Endothelial cell of hepatic sinusoid (primary cell): ENCODE results near the gene ELAPOR1.
"Not testable (repeated sequence)": the region's sequence is repeated elsewhere in the genome, so short reads cannot be mapped to it uniquely, and the experiment has no call there.

Experiments
- in situ Hi-C: cut with HindIII; loops from 2 replicates; pipeline ENCODE4 v1.10.0; 2017; ENCODE audit warnings: low sequenced_read_pairs

ELAPOR1 gene

DNA sequence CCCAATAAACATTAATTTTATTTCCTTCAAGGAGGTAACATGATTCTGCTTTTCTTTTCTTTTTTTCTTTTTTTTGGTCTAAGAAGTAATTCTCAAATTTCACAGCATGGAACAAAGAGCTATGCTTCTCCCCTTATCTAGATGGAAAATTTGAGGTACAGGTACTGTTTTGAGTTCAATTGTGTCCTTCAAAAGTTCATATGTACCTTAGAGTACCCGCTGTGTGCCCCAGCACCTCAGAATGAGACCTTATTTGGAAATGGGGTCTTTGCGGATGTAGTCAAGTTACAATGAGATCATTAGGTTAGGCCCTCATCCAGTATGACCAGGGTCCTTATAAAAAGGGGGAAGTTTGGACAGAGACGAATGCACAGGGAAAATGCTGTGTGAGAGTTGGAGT lies 22.0 kb downstream of the ELAPOR1 start:
- in situ Hi-C loops, result no loop called here

DNA sequence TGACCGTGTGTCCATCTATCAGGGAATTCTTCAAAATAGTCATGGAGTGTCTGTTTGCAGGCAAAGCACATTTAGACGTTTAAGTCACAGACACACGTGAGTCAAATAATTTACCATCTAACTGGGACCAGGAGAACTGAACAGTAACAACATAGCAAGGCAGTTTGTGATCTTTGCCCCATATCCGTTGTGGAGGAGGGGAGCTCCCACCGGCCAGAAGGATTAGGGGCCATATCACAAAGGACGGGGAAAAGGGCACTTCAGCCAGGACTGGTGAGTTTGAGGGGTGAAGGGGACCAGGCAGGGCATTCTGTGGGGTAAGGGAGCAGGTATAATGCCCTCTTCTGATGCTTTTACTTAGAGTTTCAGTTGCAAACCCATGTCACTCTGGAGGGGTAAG lies 22.9 kb downstream of the ELAPOR1 start:
- in situ Hi-C loops, result no loop called here

DNA sequence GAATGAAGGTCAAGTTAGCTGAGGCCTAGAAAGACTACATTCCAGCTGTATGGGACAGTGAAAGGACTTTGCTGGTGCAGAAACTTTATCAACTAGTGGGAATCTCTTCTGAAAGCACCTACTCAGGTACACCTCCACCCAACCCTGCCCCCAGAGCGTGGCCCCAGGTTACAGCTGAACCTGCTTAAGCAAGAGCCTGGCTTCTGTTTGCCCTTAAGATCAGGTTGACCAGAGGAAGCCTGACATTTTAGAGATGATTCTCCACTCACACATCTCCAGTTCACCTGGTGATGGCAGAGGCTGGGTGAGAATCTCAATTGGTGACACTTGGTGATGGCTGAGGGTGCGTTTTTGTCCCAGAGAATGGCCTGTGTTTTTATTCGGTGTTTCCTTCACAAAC lies 24.0 kb downstream of the ELAPOR1 start:
- in situ Hi-C loops, result no loop called here

DNA sequence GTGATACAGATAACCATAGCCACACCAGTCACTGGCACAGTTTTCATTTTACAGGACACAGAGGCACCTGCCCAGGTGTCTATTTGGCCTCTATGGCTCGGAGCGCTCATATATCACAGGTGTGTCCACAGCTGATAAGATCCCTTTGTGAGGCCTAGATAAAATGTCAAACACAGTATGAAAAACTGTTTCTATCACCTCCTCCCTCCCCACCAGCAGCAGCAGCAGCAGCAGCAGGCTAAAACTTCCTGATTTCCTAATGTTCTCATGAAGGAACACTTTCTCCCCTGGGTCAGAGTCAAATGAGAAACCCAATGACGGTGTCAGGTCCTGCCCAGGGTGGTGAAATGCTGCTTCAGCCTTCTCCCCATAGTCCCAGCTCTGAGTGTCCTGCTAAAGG lies 24.4 kb downstream of the ELAPOR1 start:
- in situ Hi-C loops, result no loop called here

DNA sequence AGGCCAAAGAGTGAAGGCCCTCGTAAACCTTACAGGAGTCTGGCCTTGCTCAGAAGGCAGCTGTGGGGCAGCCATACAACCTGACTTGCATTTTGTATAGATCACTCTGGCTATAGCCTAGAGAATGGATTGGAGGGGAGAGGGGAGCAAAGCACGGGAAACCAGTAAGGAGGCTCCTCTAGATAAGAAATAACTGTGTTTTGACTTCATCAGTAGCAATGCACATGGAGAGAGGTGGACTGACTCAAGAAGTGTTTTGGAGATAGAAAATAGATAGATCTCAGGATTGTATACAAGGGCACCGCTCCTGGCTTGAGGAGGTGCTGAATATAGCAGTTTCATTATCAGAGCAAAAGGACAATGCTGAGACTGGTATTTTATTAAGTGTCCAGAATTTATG lies 26.5 kb downstream of the ELAPOR1 start:
- in situ Hi-C loops, result no loop called here

DNA sequence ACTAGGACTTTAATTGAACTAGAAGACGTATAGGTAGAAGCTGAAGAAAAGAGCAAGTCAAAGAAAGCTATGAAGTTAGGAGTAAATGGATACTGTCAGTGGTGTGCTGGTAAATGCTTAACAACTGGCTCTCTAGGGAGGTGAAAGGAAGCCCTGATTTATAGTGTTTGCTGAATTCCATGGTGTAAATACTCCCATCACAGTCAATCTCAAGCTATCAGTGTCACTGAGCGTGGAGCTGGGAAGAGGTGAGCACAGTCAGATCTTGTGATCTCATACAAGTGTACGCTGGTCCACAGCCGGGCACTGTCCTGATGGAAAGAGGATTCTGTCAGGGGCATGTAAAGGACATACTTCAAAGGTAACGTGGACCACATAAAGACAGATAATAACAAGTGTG lies 28.3 kb downstream of the ELAPOR1 start:
- in situ Hi-C loops, result no loop called here

DNA sequence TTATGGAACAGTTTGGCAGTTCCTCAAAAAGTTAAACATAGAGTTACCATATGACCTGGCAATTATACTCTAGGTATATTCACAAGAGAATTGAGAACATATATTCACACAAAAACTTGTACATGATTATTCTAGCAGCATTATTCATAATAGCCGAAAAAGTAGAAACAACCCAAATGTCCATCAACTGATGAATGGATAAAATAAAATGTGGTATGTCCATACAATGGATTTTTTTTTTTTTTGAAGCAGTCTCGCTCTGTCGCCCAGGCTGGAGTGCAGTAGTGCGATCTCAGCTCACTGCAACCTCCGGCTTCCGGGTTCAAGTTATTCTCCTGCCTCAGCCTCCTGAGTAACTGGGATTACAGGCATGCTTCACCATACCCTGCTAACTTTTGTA lies 28.8 kb downstream of the ELAPOR1 start:
- in situ Hi-C loops, result not testable (repeated sequence)

DNA sequence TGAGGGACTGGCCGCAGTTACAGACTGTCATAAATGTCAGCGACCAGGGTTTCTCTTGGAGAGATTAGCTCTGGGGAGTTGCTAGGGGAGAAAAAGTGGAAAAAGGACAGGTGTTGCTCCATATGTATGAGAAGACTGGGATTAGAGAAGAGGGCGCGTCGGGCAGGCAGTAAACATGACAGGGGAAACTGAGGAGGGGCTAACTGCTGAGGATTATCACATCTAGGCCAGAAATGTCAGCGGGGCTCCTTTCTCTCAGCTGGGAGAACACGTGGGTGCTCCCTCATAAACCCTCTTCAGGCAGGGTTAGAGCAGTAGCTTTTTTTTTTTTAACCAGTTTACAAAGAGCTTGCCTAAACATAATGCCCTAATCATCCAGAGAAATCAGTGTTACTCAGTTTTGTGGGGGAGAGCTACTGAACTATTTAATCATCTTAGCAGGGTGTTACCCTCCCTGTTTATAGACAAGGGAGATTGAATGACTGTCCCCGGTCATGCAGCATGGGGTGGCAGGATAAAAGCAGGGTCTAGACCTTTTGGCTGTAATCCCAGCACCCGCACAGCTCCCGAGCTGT lies 35.2 kb downstream of the ELAPOR1 start:
- in situ Hi-C loops, result no loop called here

DNA sequence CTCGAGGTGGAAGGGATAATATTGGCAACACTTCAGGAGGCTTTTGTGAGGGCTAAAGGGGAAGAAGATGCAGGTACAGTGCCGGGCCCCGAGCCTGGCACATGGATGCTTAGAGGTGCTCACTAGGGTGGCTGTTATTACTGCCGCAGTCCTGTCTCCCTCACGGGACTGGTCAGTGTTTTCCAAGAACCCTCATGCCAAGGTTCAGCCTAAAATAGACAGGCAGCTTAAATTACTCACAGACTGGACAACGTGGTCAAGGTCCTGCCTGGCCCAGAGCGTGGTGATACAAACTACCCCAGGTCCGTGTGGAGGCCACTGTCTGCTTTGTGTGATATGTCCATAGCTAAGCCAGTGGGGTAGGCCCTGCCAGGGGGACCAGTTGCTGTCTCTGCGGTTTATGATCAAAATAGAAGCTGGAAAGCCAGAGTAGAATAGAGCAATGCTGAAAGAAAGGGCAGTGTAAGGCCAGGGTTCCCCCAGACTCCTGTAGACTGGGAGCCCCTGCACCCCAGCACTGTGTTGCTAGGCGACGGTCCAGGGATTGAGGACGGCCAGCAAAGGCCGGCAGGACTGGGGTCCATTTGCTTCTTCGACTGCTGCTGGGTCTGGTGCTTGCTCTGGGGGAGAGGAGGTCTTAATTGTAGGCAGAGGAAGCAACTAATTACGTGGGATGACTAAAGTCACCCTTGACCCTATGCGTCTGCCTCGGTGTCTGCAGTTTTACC lies 36.1 kb downstream of the ELAPOR1 start:
- in situ Hi-C loops, result no loop called here

DNA sequence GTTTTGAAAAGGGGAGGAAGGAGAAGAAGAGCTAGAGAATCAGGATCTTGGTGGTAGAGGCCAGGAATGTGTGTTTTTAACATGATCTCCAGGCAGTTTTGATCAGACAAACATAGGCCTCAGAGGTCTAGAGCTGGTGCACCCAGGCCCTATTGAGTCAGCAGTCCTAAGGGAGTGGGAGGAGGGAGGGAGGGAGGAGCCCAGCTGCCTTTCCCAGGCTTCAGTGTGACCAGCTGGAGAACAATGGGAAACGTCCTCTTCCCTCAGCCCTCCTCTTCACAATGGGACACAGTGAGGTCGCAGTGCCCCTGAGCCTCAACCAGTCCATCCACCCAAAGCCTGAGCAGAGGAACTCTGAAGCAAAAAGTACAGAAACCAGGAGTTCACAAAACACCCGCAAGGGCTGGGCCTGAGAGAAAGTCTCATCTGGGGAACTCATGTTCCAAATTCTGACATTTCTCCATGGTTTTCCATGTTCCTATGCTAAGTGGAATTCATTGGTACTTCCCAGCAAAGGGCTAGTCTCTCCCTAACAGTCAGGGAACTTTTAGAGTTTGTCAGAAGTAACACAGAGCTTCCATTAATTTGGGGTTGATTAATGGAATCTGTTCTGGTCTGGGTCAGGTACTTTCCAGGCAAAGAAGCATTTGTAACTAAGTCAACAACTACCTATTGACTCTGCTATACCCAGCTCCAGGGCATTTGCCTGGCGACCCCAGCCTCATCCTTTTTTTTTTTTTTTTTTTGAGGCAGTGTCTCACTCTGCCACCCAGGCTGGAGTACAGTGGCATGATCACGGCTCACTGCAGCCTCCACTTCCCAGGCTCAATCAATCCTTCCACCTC lies 37.5 kb downstream of the ELAPOR1 start:
- in situ Hi-C loops, result no loop called here

DNA sequence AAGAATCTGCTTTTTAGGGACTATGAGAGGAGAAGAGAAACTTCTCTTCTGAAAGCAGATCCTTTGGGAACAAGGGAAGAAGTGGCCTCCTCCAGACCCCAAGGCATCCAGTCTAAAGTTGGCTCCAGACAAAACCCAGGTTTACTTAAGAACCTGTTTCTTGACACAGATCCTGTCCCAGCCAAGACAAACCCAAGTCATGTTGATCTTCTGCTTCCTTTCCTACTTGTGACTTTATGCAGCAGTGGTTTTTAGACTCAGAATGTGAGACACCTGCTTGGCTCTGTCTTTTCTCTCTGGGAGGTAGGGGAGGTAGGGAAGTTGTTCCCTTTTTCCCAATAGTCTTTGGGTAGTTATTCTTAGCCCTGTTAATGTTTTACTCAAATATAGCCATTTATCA lies 38.3 kb downstream of the ELAPOR1 start:
- in situ Hi-C loops, result no loop called here

DNA sequence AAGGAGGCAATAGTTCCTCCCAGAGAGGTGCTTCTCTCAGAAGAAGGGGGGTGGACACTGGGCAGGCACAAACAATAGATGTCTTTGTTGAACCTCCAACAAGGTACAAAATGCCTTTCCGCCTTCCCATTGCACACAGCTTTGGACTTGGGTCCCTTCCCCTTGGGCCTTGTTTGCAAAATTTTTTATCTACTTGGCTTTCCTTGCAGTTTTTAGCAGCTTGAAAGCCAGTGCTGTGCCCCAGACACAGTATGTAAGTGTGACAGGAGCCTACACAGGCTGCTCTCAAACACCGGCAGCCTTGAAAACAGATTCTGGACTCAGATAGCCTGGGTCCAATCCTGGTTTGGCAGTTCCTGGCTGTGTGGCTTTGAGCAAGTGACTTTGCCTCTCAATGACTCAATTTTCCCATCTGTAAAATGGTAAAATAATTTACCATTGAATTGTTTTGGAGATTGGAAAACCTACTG lies 43.0 kb downstream of the ELAPOR1 start:
- in situ Hi-C loops, result no loop called here

DNA sequence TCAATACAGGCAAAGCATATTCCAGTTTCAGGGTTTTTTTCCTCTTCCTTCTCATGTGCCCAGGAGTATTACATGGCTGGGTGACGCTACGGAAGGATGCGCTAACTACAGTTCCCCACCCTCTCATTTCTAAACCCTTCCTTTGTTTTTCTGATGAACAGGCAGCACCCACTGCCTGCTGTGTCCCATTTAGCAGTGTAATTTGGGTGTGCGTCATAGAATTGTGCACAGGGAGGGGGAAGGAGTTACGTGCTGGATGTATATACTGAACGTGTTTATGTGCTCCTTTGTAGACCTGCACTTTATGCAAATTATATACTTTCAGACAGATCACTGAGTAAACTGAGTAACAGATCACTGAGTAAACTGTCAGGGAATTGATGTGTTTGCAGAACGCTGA lies 44.5 kb downstream of the ELAPOR1 start:
- in situ Hi-C loops, result no loop called here

DNA sequence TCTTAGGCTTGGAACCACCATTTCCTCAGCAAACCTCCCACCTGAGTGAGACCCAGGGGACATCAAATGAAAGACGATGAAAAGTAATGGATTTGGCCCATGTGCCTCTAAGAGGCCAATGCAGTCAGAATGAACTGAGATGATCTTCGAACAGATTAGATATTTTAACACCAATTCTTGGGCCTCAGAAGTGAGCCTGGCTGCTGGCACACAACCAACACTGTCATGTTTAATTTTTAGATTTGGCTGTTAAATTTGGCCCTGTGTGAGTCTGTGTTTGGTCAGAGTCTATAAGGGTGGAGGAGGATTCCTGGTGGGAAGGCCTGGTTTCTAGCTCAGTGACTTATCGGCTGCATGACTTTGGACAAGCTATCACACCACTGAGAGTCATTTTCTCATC lies 45.4 kb downstream of the ELAPOR1 start:
- in situ Hi-C loops, result no loop called here

DNA sequence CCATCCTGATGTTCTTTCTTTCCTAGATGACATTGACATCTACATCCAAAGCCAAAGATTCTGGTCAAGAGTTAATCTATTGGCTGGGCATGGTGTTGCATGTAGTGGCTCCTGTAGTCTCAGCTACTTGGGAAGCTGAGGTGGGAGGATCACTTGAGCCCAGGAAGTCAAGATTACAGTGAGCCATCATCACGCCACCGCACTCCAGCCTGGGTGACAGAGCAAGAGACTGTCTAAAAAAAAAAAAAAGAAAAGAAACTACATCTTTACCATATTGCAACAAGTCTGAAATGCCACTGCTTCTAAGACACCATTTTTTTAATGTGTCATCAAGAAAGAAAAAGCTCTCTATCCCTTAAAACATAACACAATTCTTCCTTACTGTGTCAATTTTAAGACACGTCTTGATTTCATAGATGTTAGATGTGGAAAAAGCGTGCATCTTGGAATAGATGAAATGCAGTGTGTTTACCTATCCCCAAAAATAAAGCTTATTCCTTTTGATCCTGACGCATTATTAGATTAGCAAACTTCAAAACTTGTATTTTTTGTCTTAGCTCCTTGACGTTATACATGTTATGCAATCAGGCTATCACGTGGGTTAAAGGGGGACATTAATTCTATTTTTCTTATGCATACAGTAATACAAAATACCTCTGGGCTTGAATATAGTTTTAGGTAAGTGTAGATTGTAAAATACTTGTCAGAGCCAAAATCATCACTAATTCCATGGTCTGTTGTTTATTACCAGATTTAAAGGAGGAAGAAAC lies 46.3 kb downstream of the ELAPOR1 start:
- in situ Hi-C loops, result loop anchor here (5.0 kb wide), 1 partner anchor 47 kb away; no protein-coding TSS in a partner anchor

DNA sequence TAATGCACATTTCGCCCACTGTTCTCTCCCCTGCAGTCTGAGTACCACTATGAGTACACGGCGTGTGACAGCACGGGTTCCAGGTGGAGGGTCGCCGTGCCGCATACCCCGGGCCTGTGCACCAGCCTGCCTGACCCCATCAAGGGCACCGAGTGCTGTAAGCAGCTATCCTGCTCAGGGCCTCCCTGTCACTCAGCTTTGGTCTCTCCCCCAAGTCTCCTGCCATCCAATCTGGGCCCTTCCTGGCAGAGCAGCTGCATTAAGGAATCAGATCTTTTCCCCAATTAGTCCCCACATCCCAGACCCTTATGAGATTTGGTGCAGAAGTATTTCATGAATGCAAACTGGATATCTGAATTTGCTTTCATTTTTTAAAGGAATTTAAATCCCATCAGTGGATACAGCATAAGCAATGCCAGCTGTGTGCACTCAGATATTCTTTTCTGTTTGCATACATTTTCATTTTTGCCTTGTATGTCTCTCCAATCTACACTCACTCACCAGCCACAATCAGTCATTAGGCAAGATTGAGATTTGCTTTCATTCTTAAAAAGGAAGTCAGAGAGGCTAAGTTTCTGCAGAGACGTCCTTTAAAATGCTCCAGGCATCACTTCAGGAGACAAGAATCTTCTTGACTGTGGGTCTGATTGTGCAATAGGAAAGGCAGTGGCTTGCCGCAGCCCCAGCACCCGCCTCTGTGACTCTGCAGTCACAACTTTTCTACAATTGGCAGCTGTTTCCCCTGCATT lies 48.1 kb downstream of the ELAPOR1 start:
- in situ Hi-C loops, result loop anchor here (5.0 kb wide), 1 partner anchor 45 kb away; no protein-coding TSS in a partner anchor

DNA sequence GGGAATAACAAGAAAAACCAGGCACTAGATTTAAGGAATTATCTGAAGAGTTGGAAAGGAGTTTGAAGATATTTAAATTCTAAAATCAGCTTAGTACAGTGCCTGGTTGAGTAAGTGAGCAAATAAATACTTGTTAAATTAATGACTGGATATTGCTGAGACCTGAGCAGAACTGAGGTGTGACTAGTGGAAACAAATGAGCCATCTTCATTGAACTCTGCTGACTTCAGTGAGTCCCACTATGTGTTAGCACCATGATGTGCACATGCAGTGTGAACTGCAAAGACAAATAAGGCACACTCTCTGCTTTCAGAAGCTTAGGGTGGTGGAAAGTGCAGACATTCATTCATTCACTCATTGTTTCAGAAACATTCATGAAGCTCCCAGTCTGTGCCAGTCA lies 48.7 kb downstream of the ELAPOR1 start:
- in situ Hi-C loops, result loop anchor here (5.0 kb wide), 1 partner anchor 45 kb away; no protein-coding TSS in a partner anchor

DNA sequence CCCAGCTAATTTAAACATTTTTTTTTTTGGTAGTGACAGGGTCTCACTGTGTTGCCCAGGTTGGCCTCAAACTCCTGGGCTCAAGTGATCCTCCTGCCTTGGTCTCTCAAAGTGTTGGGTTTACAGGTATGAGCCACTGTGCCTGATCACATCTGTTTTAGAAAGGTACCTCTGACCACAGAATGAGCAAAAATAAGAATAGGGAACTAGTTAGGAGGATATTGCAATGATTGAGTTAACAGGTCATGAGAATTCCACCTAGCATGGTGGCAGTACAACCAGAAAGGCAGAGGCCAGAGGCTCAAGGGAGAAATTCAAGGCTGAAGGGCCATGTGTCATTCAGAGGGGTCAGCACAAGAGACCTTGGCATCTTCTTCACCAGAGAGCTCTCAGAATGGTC lies 49.6 kb downstream of the ELAPOR1 start:
- in situ Hi-C loops, result loop anchor here (5.0 kb wide), 1 partner anchor 44 kb away; no protein-coding TSS in a partner anchor
